Effector CD8-positive, alpha-beta T cell (primary cell): ENCODE measurements around the gene APOL3.
"Not testable (repeated sequence)": the region's sequence is repeated elsewhere in the genome, so short reads cannot be mapped to it uniquely, and the experiment has no call there.

ENCODE experiments used
- DNase-seq: peaks from one replicate; lab custom pipeline; 2025; lab: John Stamatoyannopoulos, UW

Gene APOL3

GRCh38 chr22:36101756-36102155 is 58.8 kb downstream of the APOL3 start:
- no peak for DNase-seq

- DNase-seq: not testable (repeated sequence)
Measured at GRCh38 chr22:36100908-36101307, 59.6 kb downstream of the APOL3 start.

GRCh38 chr22:36100134-36100824 is 60.3 kb downstream of the APOL3 start:
- no peak for DNase-seq

- not testable (repeated sequence) for DNase-seq
Measured at GRCh38 chr22:36099561-36099960, 61.0 kb downstream of the APOL3 start.

- DNase-seq: no peak
Measured at GRCh38 chr22:36097880-36098279, 62.7 kb downstream of the APOL3 start.

GRCh38 chr22:36090772-36091171 is 69.8 kb downstream of the APOL3 start:
- DNase-seq: not testable (repeated sequence)
